ENCODE data around the gene COLEC12. TPM values are rescaled to one million over a fixed set of nuclear protein-coding genes. Genes with fewer than 3 reads are reported as not detected.
A peak's percentile ranks its signal among the peaks of the same experiment; 100 is the strongest.

COLEC12 gene
- total RNA-seq, 6 experiments from 2014 or later: 0.05 to 0.21 (median 0.15) TPM; not detected in 1

GRCh38 chr18:473802-474201, 26.7 kb downstream of the COLEC12 start:
- Mint-ChIP-seq H3K27me3 (ENCODE audit: insufficient read depth) (peaks cover 5% of the 10 kb centered on the region; the same call in 1 of the 2 replicates), H3K27ac (no peak overlapping the region; the same call in 1 of the 2 replicates), H3K36me3 (ENCODE audit: low read depth) (no peaks in the 10 kb centered on the region), H3K9me3 (no peaks in the 10 kb centered on the region), H3K4me1 (ENCODE audit: low read depth) (peaks cover 44% of the 10 kb centered on the region), H3K4me3 (no peak overlapping the region)
- no peak for DNase-seq
- TF ChIP-seq CTCF (IDR thresholded peaks at IDR 0.05): no peak

GRCh38 chr18:471716-472115, 28.8 kb downstream of the COLEC12 start:
- Mint-ChIP-seq H3K27me3 (ENCODE audit: insufficient read depth) (peaks cover 14% of the 10 kb centered on the region), H3K4me3 (no peak overlapping the region), H3K36me3 (ENCODE audit: low read depth) (no peaks in the 10 kb centered on the region), H3K27ac (no peak overlapping the region), H3K9me3 (no peaks in the 10 kb centered on the region), H3K4me1 (ENCODE audit: low read depth) (peaks cover 39% of the 10 kb centered on the region)
- DNase-seq: no peak
- TF ChIP-seq CTCF (IDR thresholded peaks at IDR 0.05): peak; percentile 17; the same call in 1 of the 2 replicates

GRCh38 chr18:470661-471501, 29.6 kb downstream of the COLEC12 start:
- peaks cover 33% of the 10 kb centered on the region for H3K4me1 Mint-ChIP-seq (ENCODE audit: low read depth)
- H3K36me3 Mint-ChIP-seq (ENCODE audit: low read depth): no peaks in the 10 kb centered on the region
- no peak overlapping the region for H3K27ac Mint-ChIP-seq
- TF ChIP-seq CTCF (IDR thresholded peaks at IDR 0.05): no peak
- DNase-seq: peak; percentile 19
- H3K9me3 Mint-ChIP-seq: no peaks in the 10 kb centered on the region
- H3K27me3 Mint-ChIP-seq (ENCODE audit: insufficient read depth): peaks cover 19% of the 10 kb centered on the region
- no peak overlapping the region for H3K4me3 Mint-ChIP-seq

GRCh38 chr18:468955-469790, 31.3 kb downstream of the COLEC12 start:
- H3K4me1 Mint-ChIP-seq (ENCODE audit: low read depth): peaks cover 18% of the 10 kb centered on the region
- H3K9me3 Mint-ChIP-seq: no peaks in the 10 kb centered on the region
- H3K27ac Mint-ChIP-seq: no peak overlapping the region
- no peaks in the 10 kb centered on the region for H3K36me3 Mint-ChIP-seq (ENCODE audit: low read depth)
- TF ChIP-seq CTCF (IDR thresholded peaks at IDR 0.05): no peak
- DNase-seq: no peak
- H3K27me3 Mint-ChIP-seq (ENCODE audit: insufficient read depth): peaks cover 19% of the 10 kb centered on the region
- no peak overlapping the region for H3K4me3 Mint-ChIP-seq

GRCh38 chr18:463827-464541, 36.5 kb downstream of the COLEC12 start:
- H3K36me3 Mint-ChIP-seq (ENCODE audit: low read depth): no peaks in the 10 kb centered on the region
- DNase-seq: peak; percentile 24
- H3K27me3 Mint-ChIP-seq (ENCODE audit: insufficient read depth): peaks cover 37% of the 10 kb centered on the region
- no peak overlapping the region for H3K27ac Mint-ChIP-seq
- TF ChIP-seq CTCF (IDR thresholded peaks at IDR 0.05): no peak
- H3K9me3 Mint-ChIP-seq: no peaks in the 10 kb centered on the region
- no peak overlapping the region for H3K4me3 Mint-ChIP-seq
- peaks cover 7% of the 10 kb centered on the region for H3K4me1 Mint-ChIP-seq (ENCODE audit: low read depth)
